HepG2 (cell line): ENCODE results near the gene CEACAM18. TPM values are rescaled to one million over a fixed set of nuclear protein-coding genes. Genes with fewer than 3 reads are reported as not detected.

Source experiments
- ATAC-seq: fragments of 200-7000 bp; cut with Tn5 transposase; 3 replicates; pipeline ENCODE4 v1.9.1; 2020; ENCODE audit warnings: mild to moderate bottlenecking, moderate library complexity
- BruUV-seq: library from RNA; stranded (reverse); fragments of 400-500 nt; replicated peaks from 2 replicates; lab custom pipeline; 2021; lab: Mats Ljungman, UMichigan
- CTCF ChIA-PET: fragments of 300-600 bp; formaldehyde crosslinking; extraction: SDS; loops from one replicate; lab custom pipeline; 2021; ENCODE audit warnings: low total read pairs, inconsistent platforms, low intra/inter-chr PET ratio; lab: Yijun Ruan, JAX
- POLR2A ChIA-PET: fragments of 350-600 bp; sonication (Branson Sonifier 250); formaldehyde crosslinking; loops from one replicate; lab custom pipeline; 2020; ENCODE audit warnings: antibody characterized with exemption, inconsistent platforms; lab: Yijun Ruan, JAX
- DNase-seq: peaks from one replicate; pipeline ENCODE4 v3.0.0-alpha.2; 2015; ENCODE audit warnings: low spot score
- FAIRE-seq: peaks from 3 replicates; lab custom pipeline; 2011; peaks lifted over from hg19 to GRCh38; lab: Jason Lieb, UNC
- H2AFZ ChIP-seq: one replicate; pipeline ENCODE4 v1.6.1; 2011; ENCODE audit warnings: low read length, inconsistent platforms
- H3K27ac ChIP-seq: fragments of 300-600 bp; 3 replicates; pipeline ENCODE4 v1.8.0; 2011; ENCODE audit warnings: mixed run types, mild to moderate bottlenecking, mixed read lengths, low read length, inconsistent platforms; ENCODE audit not compliant: insufficient read depth; ENCODE audit errors: extremely low read length
- H3K27me3 ChIP-seq, 2 experiments: fragments of 200-600 bp in 1 of 2; 2 replicates in 1 of 2; 3 replicates in 1 of 2; pipeline versions ENCODE4 v1.6.0 to v1.8.0; 2011; ENCODE audit warnings: low read length in 2 of 2, mild to moderate bottlenecking in 2 of 2, moderate library complexity in 2 of 2, inconsistent platforms in 1 of 2; ENCODE audit not compliant: insufficient read depth in 2 of 2, control insufficient read depth in 1 of 2
- H3K36me3 ChIP-seq, 2 experiments: fragments of 200-600 bp in 1 of 2; replicated peaks in 1 of 2; 2 replicates in 1 of 2; 3 replicates in 1 of 2; pipeline versions ENCODE4 v1.5.1 to v1.8.0; 2011; ENCODE audit warnings: low read length in 2 of 2, inconsistent platforms in 1 of 2; ENCODE audit not compliant: insufficient read depth in 2 of 2, control insufficient read depth in 1 of 2
- H3K4me1 ChIP-seq: 2 replicates; pipeline ENCODE4 v1.5.1; 2012; ENCODE audit warnings: low read length, inconsistent platforms; ENCODE audit not compliant: insufficient read depth
- H3K4me2 ChIP-seq: 2 replicates; pipeline ENCODE4 v1.6.0; 2011; ENCODE audit warnings: low read depth, low read length, inconsistent platforms
- H3K4me3 ChIP-seq, 3 experiments: fragments of 200-600 bp in 1 of 3; sonication (generic), shearing (Covaris generic) in 1 of 3; replicated peaks in 1 of 3; 2 replicates each; pipeline ENCODE4 v1.5.1; 2011 to 2016; ENCODE audit warnings: low read length in 3 of 3, inconsistent platforms in 2 of 3, low read depth in 2 of 3, mild to moderate bottlenecking in 2 of 3, control low read depth in 1 of 3, mixed read lengths in 1 of 3; ENCODE audit not compliant: insufficient read depth in 1 of 3
- H3K79me2 ChIP-seq: one replicate; pipeline ENCODE4 v1.6.1; 2011; ENCODE audit warnings: low read length, inconsistent platforms; ENCODE audit not compliant: insufficient read depth
- H3K9ac ChIP-seq: 2 replicates; pipeline ENCODE4 v1.6.0; 2011; ENCODE audit warnings: mild to moderate bottlenecking, low read depth, low read length, inconsistent platforms; ENCODE audit not compliant: insufficient read depth
- H3K9me3 ChIP-seq: 2 replicates; pipeline ENCODE4 v1.5.1; 2012; ENCODE audit warnings: mild to moderate bottlenecking, low read length
- H4K20me1 ChIP-seq: 2 replicates; pipeline ENCODE4 v1.6.0; 2011; ENCODE audit warnings: inconsistent platforms, mild to moderate bottlenecking, low read length, moderate library complexity; ENCODE audit not compliant: insufficient read depth
- FOXK1 ChIP-seq: sonication (generic); formaldehyde crosslinking; IDR thresholded peaks from 2 replicates; pipeline ENCODE4 v1.4.0; 2020; ENCODE audit warnings: low read depth, missing genetic modification reagents, borderline replicate concordance
- NRL ChIP-seq: sonication (generic); formaldehyde crosslinking; IDR thresholded peaks from 2 replicates; pipeline ENCODE4 v1.5.0; 2020; ENCODE audit warnings: missing genetic modification reagents, mild to moderate bottlenecking, moderate library complexity, borderline replicate concordance
- SKI ChIP-seq: fragments of 450-650 bp; IDR thresholded peaks from one replicate; pipeline ENCODE4 v1.6.1; 2018; ENCODE audit warnings: mild to moderate bottlenecking; ENCODE audit not compliant: partially characterized antibody
- ZNF263 ChIP-seq: sonication (generic); formaldehyde crosslinking; IDR thresholded peaks from 2 replicates; pipeline ENCODE4 v1.4.0; 2020; ENCODE audit warnings: missing genetic modification reagents
- ZNF589 ChIP-seq: sonication (generic); formaldehyde crosslinking; conservative IDR thresholded peaks from 2 replicates; pipeline ENCODE4 v1.8.0; 2022; ENCODE audit warnings: mild to moderate bottlenecking, moderate library complexity, missing genetic modification reagents
- ZNF652 ChIP-seq: IDR thresholded peaks from 2 replicates; pipeline ENCODE4 v1.6.1; 2016; ENCODE audit warnings: low read depth, borderline replicate concordance
- ZSCAN31 ChIP-seq: sonication (generic); formaldehyde crosslinking; IDR thresholded peaks from 2 replicates; pipeline ENCODE4 v1.5.0; 2020; ENCODE audit warnings: low read depth, mild to moderate bottlenecking, missing genetic modification reagents
- WGBS: methylation state at CpG from one replicate; pipeline ENCODE4 v1.1.6; 2017; ENCODE audit warnings: low lambda C conversion rate; 5-methylcytosine and 5-hydroxymethylcytosine counted together
- in situ Hi-C: cut with HindIII; loops from 2 replicates; pipeline ENCODE4 v1.10.0; 2017; ENCODE audit warnings: low pct_unique_long_range_greater_than_20kb; ENCODE audit not compliant: extremely low pct_ligation_motif_present
- intact Hi-C: fragments of 100-400 bp; cut with micrococcal nuclease; formaldehyde crosslinking; loops from one replicate; pipeline ENCODE4 v1.10.0; 2022; ENCODE audit not compliant: unreplicated experiment
- polyA plus RNA-seq, 8 experiments: library from polyadenylated mRNA; depleted of rRNA in 3 of 8; stranded (reverse) in 7 of 8; unstranded in 1 of 8; fragments of >200 nt; fragmentation: Illumina TruSeq in 4 of 8; extraction: Trizol in 4 of 8; gene quantifications; 2 replicates each; pipeline versions ENCODE4 v1.2.1 to v1.2.3, GENCODE V29; 2011 to 2016; ENCODE audit warnings: low read depth in 4 of 8, missing spikeins in 1 of 8, mixed read lengths in 1 of 8; ENCODE audit not compliant: insufficient read depth in 1 of 8
- total RNA-seq, 5 experiments: library from RNA; depleted of rRNA; stranded (reverse); fragments of >200 nt; fragmentation: Illumina TruSeq; extraction: Trizol; gene quantifications; 2 replicates each; pipeline ENCODE4 v1.2.3, GENCODE V29; 2016; ENCODE audit warnings: low read depth in 1 of 5
- TF ChIP-seq, protein P1 (sequence below): sonication (generic); formaldehyde crosslinking; IDR thresholded peaks from 2 replicates; pipeline ENCODE4 v1.4.0; 2020; ENCODE audit warnings: missing genetic modification reagents, mild to moderate bottlenecking, borderline replicate concordance
- TF ChIP-seq, protein P2 (sequence below): IDR thresholded peaks from 2 replicates; pipeline ENCODE4 v1.4.0; 2020; ENCODE audit warnings: mild to moderate bottlenecking, missing genetic modification reagents

CEACAM18 gene
- total and polyA plus RNA-seq, 2 of the 13 experiments (the other 11 are each of a cell fraction or from before 2014, with no cell fraction given) = not detected

DNA sequence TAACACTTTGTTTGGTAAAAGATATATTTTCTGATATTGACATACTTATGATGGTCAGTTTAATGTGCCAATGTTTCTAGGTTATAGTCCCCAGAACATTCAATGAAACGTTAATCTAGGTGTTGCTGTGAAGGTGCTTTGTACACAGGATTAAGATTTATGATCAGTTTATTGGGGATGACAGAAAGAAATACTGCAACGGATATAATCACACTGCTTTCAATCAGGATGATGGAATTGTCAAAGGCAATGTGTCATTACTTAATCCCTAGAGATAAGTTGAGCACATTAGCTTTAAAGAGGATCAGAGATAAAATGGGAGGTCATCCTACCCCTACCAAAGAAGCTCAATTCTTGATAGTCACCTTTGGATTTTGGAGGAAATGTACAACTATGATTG, 35.6 kb downstream of the CEACAM18 start:
- POLR2A ChIA-PET = no interaction called here
- ATAC-seq = no peak

More for the DNA sequence above, 35.6 kb downstream of the CEACAM18 start:
- Histone ChIP-seq H3K4me2 (no peak overlapping the region), H3K36me3 (no peaks in the 10 kb centered on the region), H4K20me1 (no peaks in the 10 kb centered on the region), H3K27me3 (no peaks in the 10 kb centered on the region), H3K9me3 (no peaks in the 10 kb centered on the region), H3K9ac (no peak overlapping the region), H3K79me2 (no peaks in the 10 kb centered on the region), H3K4me1 (no peaks in the 10 kb centered on the region), H3K27ac (no peak overlapping the region), H2AFZ (no peak overlapping the region), H3K4me3 (no peak overlapping the region)
- in situ Hi-C loops = no loop called here
- CTCF ChIA-PET = interaction anchor here (1.9 to 4.1 kb wide), 2 partner anchors 40 to 92 kb away, joined by 8 to 51 read pairs; no protein-coding TSS in a partner anchor
- intact Hi-C loops = no loop called here
- no peak for DNase-seq
- WGBS = 0% methylated on average over 2 of the region's 2 CpGs
- BruUV-seq = no TSS peak
- no peak for FAIRE-seq
- TF ChIP-seq, protein P1, sequence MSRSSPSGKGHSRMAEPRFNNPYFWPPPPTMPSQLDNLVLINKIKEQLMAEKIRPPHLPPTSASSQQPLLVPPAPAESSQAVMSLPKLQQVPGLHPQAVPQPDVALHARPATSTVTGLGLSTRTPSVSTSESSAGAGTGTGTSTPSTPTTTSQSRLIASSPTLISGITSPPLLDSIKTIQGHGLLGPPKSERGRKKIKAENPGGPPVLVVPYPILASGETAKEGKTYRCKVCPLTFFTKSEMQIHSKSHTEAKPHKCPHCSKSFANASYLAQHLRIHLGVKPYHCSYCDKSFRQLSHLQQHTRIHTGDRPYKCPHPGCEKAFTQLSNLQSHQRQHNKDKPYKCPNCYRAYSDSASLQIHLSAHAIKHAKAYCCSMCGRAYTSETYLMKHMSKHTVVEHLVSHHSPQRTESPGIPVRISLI (CRISPR knock-in tag) = no peak
- TF ChIP-seq SKI (no peak), ZNF263 (CRISPR knock-in tag) (no peak), ZNF652 (CRISPR knock-in tag) (no peak), ZSCAN31 (CRISPR knock-in tag) (no peak), NRL (CRISPR knock-in tag) (no peak), FOXK1 (CRISPR knock-in tag) (no peak), ZNF589 (no peak)
- TF ChIP-seq, protein P2, sequence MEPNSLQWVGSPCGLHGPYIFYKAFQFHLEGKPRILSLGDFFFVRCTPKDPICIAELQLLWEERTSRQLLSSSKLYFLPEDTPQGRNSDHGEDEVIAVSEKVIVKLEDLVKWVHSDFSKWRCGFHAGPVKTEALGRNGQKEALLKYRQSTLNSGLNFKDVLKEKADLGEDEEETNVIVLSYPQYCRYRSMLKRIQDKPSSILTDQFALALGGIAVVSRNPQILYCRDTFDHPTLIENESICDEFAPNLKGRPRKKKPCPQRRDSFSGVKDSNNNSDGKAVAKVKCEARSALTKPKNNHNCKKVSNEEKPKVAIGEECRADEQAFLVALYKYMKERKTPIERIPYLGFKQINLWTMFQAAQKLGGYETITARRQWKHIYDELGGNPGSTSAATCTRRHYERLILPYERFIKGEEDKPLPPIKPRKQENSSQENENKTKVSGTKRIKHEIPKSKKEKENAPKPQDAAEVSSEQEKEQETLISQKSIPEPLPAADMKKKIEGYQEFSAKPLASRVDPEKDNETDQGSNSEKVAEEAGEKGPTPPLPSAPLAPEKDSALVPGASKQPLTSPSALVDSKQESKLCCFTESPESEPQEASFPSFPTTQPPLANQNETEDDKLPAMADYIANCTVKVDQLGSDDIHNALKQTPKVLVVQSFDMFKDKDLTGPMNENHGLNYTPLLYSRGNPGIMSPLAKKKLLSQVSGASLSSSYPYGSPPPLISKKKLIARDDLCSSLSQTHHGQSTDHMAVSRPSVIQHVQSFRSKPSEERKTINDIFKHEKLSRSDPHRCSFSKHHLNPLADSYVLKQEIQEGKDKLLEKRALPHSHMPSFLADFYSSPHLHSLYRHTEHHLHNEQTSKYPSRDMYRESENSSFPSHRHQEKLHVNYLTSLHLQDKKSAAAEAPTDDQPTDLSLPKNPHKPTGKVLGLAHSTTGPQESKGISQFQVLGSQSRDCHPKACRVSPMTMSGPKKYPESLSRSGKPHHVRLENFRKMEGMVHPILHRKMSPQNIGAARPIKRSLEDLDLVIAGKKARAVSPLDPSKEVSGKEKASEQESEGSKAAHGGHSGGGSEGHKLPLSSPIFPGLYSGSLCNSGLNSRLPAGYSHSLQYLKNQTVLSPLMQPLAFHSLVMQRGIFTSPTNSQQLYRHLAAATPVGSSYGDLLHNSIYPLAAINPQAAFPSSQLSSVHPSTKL (CRISPR knock-in tag) = no peak
